Hepatocyte (in vitro differentiated cells): ENCODE results near the gene CCDC13. TPM values are rescaled to one million over a fixed set of nuclear protein-coding genes. Genes with fewer than 3 reads are reported as not detected.

Experiments
- DNase-seq: peaks from one replicate; pipeline ENCODE4 v3.0.0-alpha.2; 2016; ENCODE audit warnings: low spot score
- H2AFZ ChIP-seq: fragments of 200-600 bp; sonication (generic); 2 replicates; pipeline ENCODE4 v1.6.0; 2016; ENCODE audit warnings: antibody characterized with exemption, mild to moderate bottlenecking
- H3K27ac ChIP-seq: fragments of 200-600 bp; sonication (generic); 2 replicates; pipeline ENCODE4 v1.5.1; 2016; ENCODE audit warnings: mild to moderate bottlenecking
- H3K27me3 ChIP-seq: fragments of 200-600 bp; sonication (generic); 2 replicates; pipeline ENCODE4 v1.6.1; 2016
- H3K36me3 ChIP-seq: fragments of 200-600 bp; sonication (generic); replicated peaks from 2 replicates; pipeline ENCODE4 v1.5.1; 2016; ENCODE audit warnings: low read depth; ENCODE audit not compliant: insufficient read depth
- H3K4me1 ChIP-seq: fragments of 200-600 bp; sonication (generic); 2 replicates; pipeline ENCODE4 v1.5.1; 2016; ENCODE audit warnings: mild to moderate bottlenecking, moderate library complexity; ENCODE audit not compliant: insufficient read depth
- H3K4me2 ChIP-seq: fragments of 200-600 bp; sonication (generic); 2 replicates; pipeline ENCODE4 v1.6.0; 2016
- H3K4me3 ChIP-seq: fragments of 200-600 bp; sonication (generic); 2 replicates; pipeline ENCODE4 v1.5.1; 2016; ENCODE audit warnings: mild to moderate bottlenecking
- H3K79me2 ChIP-seq: fragments of 200-600 bp; sonication (generic); 2 replicates; pipeline ENCODE4 v1.6.0; 2017; ENCODE audit warnings: mild to moderate bottlenecking
- H3K9me2 ChIP-seq: fragments of 200-600 bp; sonication (generic); replicated peaks from 2 replicates; pipeline ENCODE4 v1.6.0; 2017; ENCODE audit warnings: mild to moderate bottlenecking; ENCODE audit not compliant: insufficient read depth
- H3K9me3 ChIP-seq: fragments of 200-600 bp; sonication (generic); 2 replicates; pipeline ENCODE4 v1.5.1; 2016; ENCODE audit warnings: low read depth, mild to moderate bottlenecking
- H4K20me1 ChIP-seq: fragments of 200-600 bp; sonication (generic); 2 replicates; pipeline ENCODE4 v1.6.0; 2016; ENCODE audit warnings: mild to moderate bottlenecking; ENCODE audit not compliant: insufficient read depth, poor library complexity, severe bottlenecking
- CTCF ChIP-seq: fragments of 200-600 bp; sonication (generic); IDR thresholded peaks from 2 replicates; pipeline ENCODE4 v1.5.1; 2016; ENCODE audit warnings: antibody characterized with exemption, mild to moderate bottlenecking; ENCODE audit not compliant: poor library complexity
- EZH2 ChIP-seq: fragments of 200-600 bp; sonication (generic); IDR thresholded peaks from 2 replicates; pipeline ENCODE4 v1.6.1; 2016; ENCODE audit warnings: antibody characterized with exemption, mild to moderate bottlenecking, borderline replicate concordance
- EZH2phosphoT487 ChIP-seq: fragments of 200-600 bp; sonication (generic); IDR thresholded peaks from one replicate; pipeline ENCODE4 v1.6.1; 2018; ENCODE audit warnings: antibody characterized with exemption, mild to moderate bottlenecking, low read depth, moderate library complexity; ENCODE audit not compliant: unreplicated experiment, severe bottlenecking
- WGBS: methylation state at CpG from one replicate; pipeline ENCODE4 v1.1.6; 2016; ENCODE audit warnings: low lambda C conversion rate; ENCODE audit errors: missing lambda C conversion rate; 5-methylcytosine and 5-hydroxymethylcytosine counted together
- polyA plus RNA-seq: library from polyadenylated mRNA; unstranded; fragments of >200 nt; fragmentation: Nextera tagmentation; extraction: Ambion mirVana; gene quantifications from 2 replicates; pipeline ENCODE4 v1.2.1, GENCODE V29; 2016
- total RNA-seq: library from RNA; depleted of rRNA; stranded (reverse); fragments of >200 nt; gene quantifications from 2 replicates; pipeline ENCODE4 v1.2.3, GENCODE V29; 2014

Gene CCDC13
- total and polyA plus RNA-seq, 2 experiments from 2014 or later, result 0.63 TPM; not detected in 1

GRCh38 chr3:42799376-42799775 is 26.3 kb upstream of the CCDC13 start:
- H3K9me3 ChIP-seq, result no peaks in the 10 kb centered on the region
- no peak for DNase-seq

GRCh38 chr3:42796332-42796885 is 23.4 kb upstream of the CCDC13 start:
- Histone ChIP-seq H4K20me1 (peaks cover 6% of the 10 kb centered on the region), H3K9me2 (no peaks in the 10 kb centered on the region), H3K79me2 (peaks cover 66% of the 10 kb centered on the region), H3K4me1 (peaks cover under 1% of the 10 kb centered on the region), H3K4me2 (no peak overlapping the region), H2AFZ (no peak overlapping the region), H3K4me3 (no peak overlapping the region), H3K36me3 (no peaks in the 10 kb centered on the region), H3K27me3 (no peaks in the 10 kb centered on the region), H3K27ac (no peak overlapping the region), H3K9me3 (no peaks in the 10 kb centered on the region)
- WGBS, result 84% methylated on average over 4 of the region's 5 CpGs
- TF ChIP-seq CTCF, result no peak
- no peak for DNase-seq

More at GRCh38 chr3:42799376-42799775, 26.3 kb upstream of the CCDC13 start:
- no peak overlapping the region for H3K4me2 ChIP-seq
- peaks cover 13% of the 10 kb centered on the region for H4K20me1 ChIP-seq
- 81% methylated on average over 7 of the region's 7 CpGs for WGBS
- no peaks in the 10 kb centered on the region for H3K27me3 ChIP-seq
- H3K79me2 ChIP-seq, result peaks cover 68% of the 10 kb centered on the region
- peaks cover 15% of the 10 kb centered on the region for H3K4me1 ChIP-seq
- H3K36me3 ChIP-seq, result no peaks in the 10 kb centered on the region
- H3K4me3 ChIP-seq, result no peak overlapping the region
- no peaks in the 10 kb centered on the region for H3K9me2 ChIP-seq
- TF ChIP-seq CTCF (no peak), EZH2 (no peak), EZH2phosphoT487 (no peak)
- no peak overlapping the region for H3K27ac ChIP-seq
- no peak overlapping the region for H2AFZ ChIP-seq

- Histone ChIP-seq H3K27me3 (no peaks in the 10 kb centered on the region), H3K9me2 (no peaks in the 10 kb centered on the region), H3K36me3 (no peaks in the 10 kb centered on the region), H4K20me1 (peaks cover 6% of the 10 kb centered on the region), H3K27ac (no peak overlapping the region), H3K9me3 (no peaks in the 10 kb centered on the region), H3K4me1 (no peaks in the 10 kb centered on the region), H3K4me3 (no peak overlapping the region), H2AFZ (no peak overlapping the region), H3K79me2 (peaks cover 65% of the 10 kb centered on the region), H3K4me2 (no peak overlapping the region)
- TF ChIP-seq EZH2 (no peak), CTCF (no peak), EZH2phosphoT487 (no peak)
- DNase-seq, result no peak
- 86% methylated on average over 2 of the region's 2 CpGs for WGBS
These were observed 22.6 kb upstream of the CCDC13 start for GRCh38 chr3:42795621-42796181.
